ENCODE results near the gene HES5. TPM values are rescaled to one million over a fixed set of nuclear protein-coding genes. Genes with fewer than 3 reads are reported as not detected.

Gene HES5
- total RNA-seq, 1 donor = not detected

- Histone ChIP-seq H4K20me1 (ENCODE audit: insufficient read depth, low read length) (peaks cover 3% of the 10 kb centered on the region), H2AFZ (ENCODE audit: low read length) (no peak overlapping the region), H3K4me1 (ENCODE audit: insufficient read depth, low read length) (peaks cover 11% of the 10 kb centered on the region), H3K36me3 (ENCODE audit: insufficient read depth, low read length) (no peaks in the 10 kb centered on the region), H3K4me2 (ENCODE audit: insufficient read depth, low read length) (no peak overlapping the region), H3K4me3 (ENCODE audit: insufficient read depth, low read length) (no peak overlapping the region), H3K9me3 (ENCODE audit: low read depth, low read length) (no peaks in the 10 kb centered on the region), H3K27ac (ENCODE audit: low read depth, low read length) (no peak overlapping the region), H3K27me3 (ENCODE audit: insufficient read depth, low read length) (peaks cover 13% of the 10 kb centered on the region), H3K79me2 (ENCODE audit: insufficient read depth, low read length) (no peaks in the 10 kb centered on the region)
- TF ChIP-seq CTCF (IDR thresholded peaks at IDR 0.05; ENCODE audit: extremely low read depth, low read depth, low read length) = no peak
- no peak for DNase-seq (ENCODE audit: insufficient read length, low spot score, missing footprints)
Observed at GRCh38 chr1:2496746-2497145, 33.3 kb downstream of the HES5 start.

- Histone ChIP-seq H3K36me3 (ENCODE audit: insufficient read depth, low read length) (no peaks in the 10 kb centered on the region), H3K4me3 (ENCODE audit: insufficient read depth, low read length) (no peak overlapping the region), H3K4me2 (ENCODE audit: insufficient read depth, low read length) (no peak overlapping the region), H2AFZ (ENCODE audit: low read length) (no peak overlapping the region), H3K79me2 (ENCODE audit: insufficient read depth, low read length) (no peaks in the 10 kb centered on the region), H4K20me1 (ENCODE audit: insufficient read depth, low read length) (peaks cover 3% of the 10 kb centered on the region), H3K4me1 (ENCODE audit: insufficient read depth, low read length) (peaks cover 11% of the 10 kb centered on the region), H3K9me3 (ENCODE audit: low read depth, low read length) (no peaks in the 10 kb centered on the region), H3K27me3 (ENCODE audit: insufficient read depth, low read length) (peaks cover 13% of the 10 kb centered on the region), H3K27ac (ENCODE audit: low read depth, low read length) (no peak overlapping the region)
- DNase-seq (ENCODE audit: insufficient read length, low spot score, missing footprints) = no peak
- TF ChIP-seq CTCF (IDR thresholded peaks at IDR 0.05; ENCODE audit: extremely low read depth, low read depth, low read length) = no peak
Observed at GRCh38 chr1:2496087-2496622, 33.9 kb downstream of the HES5 start.

GRCh38 chr1:2495546-2495945 is 34.5 kb downstream of the HES5 start:
- no peak for DNase-seq (ENCODE audit: insufficient read length, low spot score, missing footprints)
- Histone ChIP-seq H3K4me2 (ENCODE audit: insufficient read depth, low read length) (no peak overlapping the region), H3K9me3 (ENCODE audit: low read depth, low read length) (no peaks in the 10 kb centered on the region), H3K4me1 (ENCODE audit: insufficient read depth, low read length) (peaks cover 11% of the 10 kb centered on the region), H3K27ac (ENCODE audit: low read depth, low read length) (no peak overlapping the region), H4K20me1 (ENCODE audit: insufficient read depth, low read length) (peaks cover 3% of the 10 kb centered on the region), H3K79me2 (ENCODE audit: insufficient read depth, low read length) (no peaks in the 10 kb centered on the region), H3K4me3 (ENCODE audit: insufficient read depth, low read length) (no peak overlapping the region), H3K27me3 (ENCODE audit: insufficient read depth, low read length) (peaks cover 13% of the 10 kb centered on the region), H2AFZ (ENCODE audit: low read length) (no peak overlapping the region), H3K36me3 (ENCODE audit: insufficient read depth, low read length) (no peaks in the 10 kb centered on the region)
- TF ChIP-seq CTCF (IDR thresholded peaks at IDR 0.05; ENCODE audit: extremely low read depth, low read depth, low read length) = no peak

- no peak for TF ChIP-seq CTCF (IDR thresholded peaks at IDR 0.05; ENCODE audit: extremely low read depth, low read depth, low read length)
- H3K27me3 ChIP-seq (ENCODE audit: insufficient read depth, low read length) = peaks cover 13% of the 10 kb centered on the region
- no peak for DNase-seq (ENCODE audit: insufficient read length, low spot score, missing footprints)
- H3K9me3 ChIP-seq (ENCODE audit: low read depth, low read length) = no peaks in the 10 kb centered on the region
- H3K4me3 ChIP-seq (ENCODE audit: insufficient read depth, low read length) = no peak overlapping the region
- H3K79me2 ChIP-seq (ENCODE audit: insufficient read depth, low read length) = no peaks in the 10 kb centered on the region
- H3K27ac ChIP-seq (ENCODE audit: low read depth, low read length) = no peak overlapping the region
- no peak overlapping the region for H3K4me2 ChIP-seq (ENCODE audit: insufficient read depth, low read length)
- H2AFZ ChIP-seq (ENCODE audit: low read length) = no peak overlapping the region
- H4K20me1 ChIP-seq (ENCODE audit: insufficient read depth, low read length) = peaks cover 3% of the 10 kb centered on the region
- peaks cover 11% of the 10 kb centered on the region for H3K4me1 ChIP-seq (ENCODE audit: insufficient read depth, low read length)
- H3K36me3 ChIP-seq (ENCODE audit: insufficient read depth, low read length) = no peaks in the 10 kb centered on the region
Observed at GRCh38 chr1:2495026-2495425, 35.0 kb downstream of the HES5 start.

All from osteoblast (primary cell).